Endothelial cell of umbilical vein (primary cell): ENCODE measurements around the gene SOX10. TPM values are rescaled to one million over a fixed set of nuclear protein-coding genes. Genes with fewer than 3 reads are reported as not detected.

Source experiments
- BruUV-seq: library from RNA; stranded (reverse); fragments of 400-500 nt; replicated peaks from 2 replicates; lab custom pipeline; 2021; lab: Mats Ljungman, UMichigan
- CTCF ChIA-PET: fragments of 300-600, 350-600 bp; sonication (Branson Sonifier 250); formaldehyde crosslinking; loops from one replicate; lab custom pipeline; 2021; ENCODE audit warnings: antibody characterized with exemption, inconsistent platforms; lab: Charles Lee
- POLR2A ChIA-PET: fragments of 300-600, 350-600 bp; sonication (Branson Sonifier 250); formaldehyde crosslinking; loops from one replicate; lab custom pipeline; 2021; ENCODE audit warnings: antibody characterized with exemption, inconsistent platforms; lab: Charles Lee
- DNase-seq: peaks from one replicate; pipeline ENCODE4 v3.0.0-alpha.2; 2011; ENCODE audit warnings: low read depth, low spot score
- FAIRE-seq: peaks from 2 replicates; lab custom pipeline; 2011; peaks lifted over from hg19 to GRCh38; lab: Jason Lieb, UNC
- H2AFZ ChIP-seq: 2 replicates; pipeline ENCODE4 v1.6.0; 2012; ENCODE audit warnings: low read depth, low read length, control low read depth, inconsistent platforms
- H3K27ac ChIP-seq: 2 replicates; pipeline ENCODE4 v1.5.1; 2011; ENCODE audit warnings: low read depth, mild to moderate bottlenecking, control low read depth, low read length, moderate library complexity; ENCODE audit not compliant: insufficient read depth
- H3K27me3 ChIP-seq, 2 experiments: 2 replicates each; pipeline versions ENCODE4 v1.6.0 to v1.6.1; 2011; ENCODE audit warnings: low read length in 2 of 2, mixed read lengths in 1 of 2; ENCODE audit not compliant: control insufficient read depth in 2 of 2, insufficient read depth in 2 of 2
- H3K36me3 ChIP-seq, 2 experiments: 2 replicates in 1 of 2; 3 replicates in 1 of 2; pipeline ENCODE4 v1.5.1; 2011; ENCODE audit warnings: low read length in 2 of 2, mild to moderate bottlenecking in 1 of 2, moderate library complexity in 1 of 2; ENCODE audit not compliant: control insufficient read depth in 2 of 2, insufficient read depth in 2 of 2; ENCODE audit errors: extremely low read depth in 1 of 2
- H3K4me1 ChIP-seq: 3 replicates; pipeline ENCODE4 v1.5.1; 2011; ENCODE audit warnings: mild to moderate bottlenecking, low read length; ENCODE audit not compliant: control insufficient read depth, insufficient read depth; ENCODE audit errors: extremely low read depth
- H3K4me2 ChIP-seq: 2 replicates; pipeline ENCODE4 v1.6.1; 2011; ENCODE audit warnings: low read length, control low read depth, mixed read lengths; ENCODE audit not compliant: insufficient read depth
- H3K4me3 ChIP-seq, 3 experiments: fragments of 200-600 bp in 1 of 3; sonication (generic), shearing (Covaris generic) in 1 of 3; replicated peaks in 1 of 3; 2 replicates each; pipeline ENCODE4 v1.5.1; 2011 to 2016; ENCODE audit warnings: control low read depth in 3 of 3, low read length in 3 of 3, mild to moderate bottlenecking in 2 of 3, inconsistent platforms in 1 of 3, low read depth in 1 of 3, moderate library complexity in 1 of 3; ENCODE audit not compliant: insufficient read depth in 1 of 3
- H3K79me2 ChIP-seq: 2 replicates; pipeline ENCODE4 v1.6.0; 2012; ENCODE audit warnings: low read length, inconsistent platforms; ENCODE audit not compliant: control insufficient read depth, insufficient read depth
- H3K9ac ChIP-seq: replicated peaks from 2 replicates; pipeline ENCODE3; 2011; ENCODE audit warnings: low read length, control low read depth; ENCODE audit not compliant: insufficient read depth; ENCODE audit errors: extremely low read depth
- H3K9me1 ChIP-seq: replicated peaks from 3 replicates; pipeline ENCODE4 v1.6.0; 2011; ENCODE audit warnings: mild to moderate bottlenecking, low read length; ENCODE audit not compliant: control insufficient read depth, insufficient read depth; ENCODE audit errors: extremely low read depth
- H3K9me3 ChIP-seq: replicated peaks from 2 replicates; pipeline ENCODE4 v1.5.1; 2012; ENCODE audit warnings: low read length, inconsistent platforms; ENCODE audit not compliant: control insufficient read depth, insufficient read depth
- H4K20me1 ChIP-seq: replicated peaks from 2 replicates; pipeline ENCODE3; 2011; ENCODE audit warnings: mild to moderate bottlenecking, low read length; ENCODE audit not compliant: control insufficient read depth, insufficient read depth; ENCODE audit errors: extremely low read depth
- CTCF ChIP-seq, 2 donors: IDR thresholded peaks; 1 replicate in 1 of 2; 2 replicates in 1 of 2; pipeline ENCODE4 v1.5.1; 2011; ENCODE audit warnings: low read length in 2 of 2, mild to moderate bottlenecking in 2 of 2, moderate library complexity in 2 of 2, control low read depth in 1 of 2, inconsistent platforms in 1 of 2, low read depth in 1 of 2; ENCODE audit not compliant: insufficient read depth in 1 of 2; ENCODE audit errors: extremely low read depth in 1 of 2
- EZH2 ChIP-seq: IDR thresholded peaks from 2 replicates; pipeline ENCODE4 v1.6.1; 2012; ENCODE audit warnings: borderline replicate concordance, low read depth, mild to moderate bottlenecking, moderate library complexity, low read length, inconsistent platforms; ENCODE audit not compliant: severe bottlenecking
- FOS ChIP-seq: IDR thresholded peaks from 2 replicates; pipeline ENCODE4 v1.6.1; 2011; ENCODE audit warnings: mild to moderate bottlenecking, low read length, moderate library complexity, borderline replicate concordance; ENCODE audit not compliant: insufficient read depth
- GATA2 ChIP-seq: IDR thresholded peaks from 2 replicates; pipeline ENCODE4 v1.7.0; 2011; ENCODE audit warnings: low read depth, mild to moderate bottlenecking, moderate library complexity, mixed read lengths, low read length; ENCODE audit not compliant: insufficient read length, insufficient read depth
- JUN ChIP-seq: IDR thresholded peaks from 2 replicates; pipeline ENCODE4 v1.6.1; 2011; ENCODE audit warnings: borderline replicate concordance, low read depth; ENCODE audit not compliant: insufficient read length, insufficient read depth
- MAX ChIP-seq: IDR thresholded peaks from 2 replicates; pipeline ENCODE4 v1.6.1; 2011; ENCODE audit not compliant: insufficient read depth, insufficient read length
- MYC ChIP-seq: IDR thresholded peaks from one replicate; pipeline ENCODE4 v1.6.1; 2011; ENCODE audit warnings: mild to moderate bottlenecking, low read depth, low read length
- POLR2A ChIP-seq: IDR thresholded peaks from 2 replicates; pipeline ENCODE4 v1.6.1; 2012; ENCODE audit warnings: low read depth, mild to moderate bottlenecking, control low read depth, low read length
- POLR2AphosphoS5 ChIP-seq: IDR thresholded peaks from 2 replicates; pipeline ENCODE4 v1.6.1; 2012; ENCODE audit warnings: low read depth, mild to moderate bottlenecking, control low read depth, low read length, moderate library complexity; ENCODE audit not compliant: insufficient read depth
- dilution Hi-C: fragments of 300-500 bp; cut with MboI; formaldehyde crosslinking; loops from one replicate; pipeline ENCODE4 v1.15.0; 2019; ENCODE audit warnings: low sequenced_read_pairs; ENCODE audit not compliant: extremely low pct_ligation_motif_present
- intact Hi-C: fragments of 100-400 bp; cut with micrococcal nuclease; formaldehyde crosslinking; loops from one replicate; pipeline ENCODE4 v1.10.0; 2022
- polyA plus RNA-seq, 4 experiments: library from polyadenylated mRNA; depleted of rRNA in 3 of 4; stranded (reverse) in 3 of 4; unstranded in 1 of 4; fragments of >200 nt; gene quantifications; 2 replicates each; pipeline versions ENCODE4 v1.2.1 to v1.2.3, GENCODE V29; 2011 to 2012; ENCODE audit warnings: missing spikeins in 1 of 4
- total RNA-seq: library from RNA; stranded (reverse); gene quantifications from 2 replicates; pipeline ENCODE4 v1.2.3, GENCODE V29; 2021

The SOX10 gene
- total and polyA plus RNA-seq, 2 donors (not counting 3 experiments of a cell fraction or from before 2014, with no cell fraction given), result not detected

GRCh38 chr22:37927637-37927936 is 56.8 kb downstream of the SOX10 start:
- CTCF ChIA-PET, result interaction anchor here (2.2 kb wide), 1 partner anchor 40 kb away, joined by 5 read pairs; no protein-coding TSS in a partner anchor
- intact Hi-C loops (no loop called here), dilution Hi-C loops (no loop called here)
- Histone ChIP-seq H3K9me1 (no peaks in the 10 kb centered on the region), H3K9ac (no peak overlapping the region), H3K36me3 (peaks cover 5 to 35% of the 10 kb centered on the region in 2 experiments), H2AFZ (no peak overlapping the region), H3K4me3 (no peak overlapping the region), H3K79me2 (no peaks in the 10 kb centered on the region), H3K4me1 (peaks cover 15% of the 10 kb centered on the region), H3K27ac (no peak overlapping the region), H3K27me3 (no peaks in the 10 kb centered on the region), H4K20me1 (no peaks in the 10 kb centered on the region), H3K9me3 (no peaks in the 10 kb centered on the region), H3K4me2 (no peak overlapping the region)
- no peak for FAIRE-seq
- TF ChIP-seq FOS, result no peak
- no peak for TF ChIP-seq JUN
- no peak for TF ChIP-seq EZH2
- no peak for TF ChIP-seq CTCF (IDR thresholded peaks at IDR 0.05; ENCODE audit: extremely low read depth in 1 of 2, insufficient read depth in 1 of 2, low read depth in 1 of 2, low read length in 2 of 2)
- TF ChIP-seq MAX, result no peak
- TF ChIP-seq POLR2A, result no peak
- TF ChIP-seq GATA2, result no peak
- TF ChIP-seq POLR2AphosphoS5, result no peak
- TF ChIP-seq MYC, result no peak
- POLR2A ChIA-PET, result no interaction called here
- DNase-seq, result no peak
- BruUV-seq, result no TSS peak
